GM21528 (cell line): Measurements from ENCODE around the gene WDR76.
"Not testable (repeated sequence)": the region's sequence is repeated elsewhere in the genome, so short reads cannot be mapped to it uniquely, and the experiment has no call there.

ENCODE experiments used
- ATAC-seq: cut with Tn5 transposase; IDR thresholded peaks from one replicate; pipeline ENCODE4 v1.9.1; 2021; ENCODE audit warnings: mild to moderate bottlenecking, moderate library complexity; ENCODE audit not compliant: unreplicated experiment, low FRiP score

Gene WDR76

GRCh38 chr15:43815064-43815463, 11.7 kb upstream of the WDR76 start:
- ATAC-seq = not testable (repeated sequence)

- no peak for ATAC-seq
These were observed 5.3 kb upstream of the WDR76 start for GRCh38 chr15:43821505-43821904.

- ATAC-seq = peak; percentile 70
These were observed 2.2 kb upstream of the WDR76 start, which contains the start of gene MFAP1 for GRCh38 chr15:43824302-43825246. TSS of gene MFAP1 (minus strand) at chr15:43824690. CDS start at chr15:43824569, 121 bp downstream.

- not testable (repeated sequence) for ATAC-seq
These were observed 1.5 kb upstream of the WDR76 start for GRCh38 chr15:43825305-43825704.

DNA sequence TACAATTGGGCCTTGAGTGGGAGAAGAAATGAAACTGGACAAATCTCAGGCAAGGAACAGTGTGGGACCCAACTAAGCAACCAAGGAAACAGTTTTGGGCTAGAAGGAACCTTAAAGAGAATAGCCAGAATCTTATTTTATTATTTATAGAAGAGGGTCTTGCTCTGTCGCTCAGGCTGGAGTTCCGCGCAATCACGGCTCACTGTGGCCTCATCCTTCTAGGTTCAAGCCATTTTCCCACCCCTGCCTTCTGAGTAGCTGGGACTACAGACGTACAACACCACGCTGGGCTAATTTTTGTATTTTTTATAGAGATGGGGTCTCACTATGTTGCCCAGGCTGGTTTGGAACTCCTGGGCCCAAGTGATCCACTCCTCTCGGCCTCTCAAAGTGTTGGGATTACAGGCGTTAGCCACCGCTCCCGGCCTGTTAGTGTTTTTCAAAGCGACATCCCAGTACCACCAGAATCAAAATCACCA, 734 bp upstream of the WDR76 start:
- ATAC-seq = no peak

DNA sequence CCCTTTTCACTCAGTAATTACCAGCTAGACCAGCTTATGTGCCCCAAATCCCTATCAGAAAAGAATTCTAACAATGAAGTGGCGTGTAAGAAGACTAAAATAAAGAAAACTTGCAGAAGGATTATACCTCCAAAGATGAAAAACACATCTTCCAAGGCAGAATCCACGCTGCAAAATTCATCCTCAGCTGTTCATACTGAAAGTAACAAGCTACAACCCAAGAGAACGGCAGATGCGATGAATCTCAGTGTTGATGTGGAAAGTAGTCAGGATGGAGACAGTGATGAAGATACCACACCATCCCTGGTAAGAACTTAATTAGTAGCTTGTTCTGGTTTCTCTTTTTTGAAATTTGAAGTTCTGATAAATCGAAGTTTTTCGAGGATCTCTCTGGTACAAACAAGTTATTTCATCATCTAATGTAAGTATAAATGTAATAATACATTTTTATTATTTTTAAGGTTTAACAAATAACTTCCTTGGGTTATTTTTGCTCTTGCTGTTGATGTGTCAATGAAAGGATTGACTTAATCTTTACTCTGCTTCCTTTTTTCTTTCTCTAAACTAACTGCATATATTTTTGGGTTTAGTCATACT, 1.4 kb downstream of the WDR76 start:
- no peak for ATAC-seq

DNA sequence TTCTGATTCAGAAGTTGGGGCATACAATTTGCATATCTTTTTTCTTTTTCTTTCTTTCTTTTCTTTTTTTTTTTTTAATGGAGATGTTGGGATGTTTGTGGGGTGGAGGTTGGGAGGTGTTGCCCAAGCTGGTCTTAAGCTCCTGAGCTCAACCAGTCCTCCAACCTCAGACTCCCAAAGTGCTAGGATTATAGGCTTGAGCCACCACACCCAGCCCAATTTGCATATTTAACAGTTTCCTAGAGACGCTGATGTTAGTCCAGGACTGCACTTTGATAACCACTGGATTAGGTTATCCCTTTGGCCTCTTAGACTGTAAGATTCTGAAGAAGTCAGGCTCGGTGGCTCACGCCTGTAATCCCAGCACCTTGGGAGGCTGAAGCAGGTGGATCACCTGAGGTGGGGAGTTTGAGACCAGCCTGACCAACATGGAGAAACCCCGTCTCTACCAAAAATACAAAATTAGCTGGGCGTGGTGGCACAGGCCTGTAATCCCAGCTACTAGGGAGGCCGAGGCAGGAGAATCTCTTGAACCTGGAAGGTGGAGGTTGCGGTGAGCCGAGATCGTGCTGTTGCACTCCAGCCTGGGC, 3.2 kb downstream of the WDR76 start:
- not testable (repeated sequence) for ATAC-seq

- ATAC-seq = not testable (repeated sequence)
These were observed 4.0 kb downstream of the WDR76 start for GRCh38 chr15:43830691-43831275.

DNA sequence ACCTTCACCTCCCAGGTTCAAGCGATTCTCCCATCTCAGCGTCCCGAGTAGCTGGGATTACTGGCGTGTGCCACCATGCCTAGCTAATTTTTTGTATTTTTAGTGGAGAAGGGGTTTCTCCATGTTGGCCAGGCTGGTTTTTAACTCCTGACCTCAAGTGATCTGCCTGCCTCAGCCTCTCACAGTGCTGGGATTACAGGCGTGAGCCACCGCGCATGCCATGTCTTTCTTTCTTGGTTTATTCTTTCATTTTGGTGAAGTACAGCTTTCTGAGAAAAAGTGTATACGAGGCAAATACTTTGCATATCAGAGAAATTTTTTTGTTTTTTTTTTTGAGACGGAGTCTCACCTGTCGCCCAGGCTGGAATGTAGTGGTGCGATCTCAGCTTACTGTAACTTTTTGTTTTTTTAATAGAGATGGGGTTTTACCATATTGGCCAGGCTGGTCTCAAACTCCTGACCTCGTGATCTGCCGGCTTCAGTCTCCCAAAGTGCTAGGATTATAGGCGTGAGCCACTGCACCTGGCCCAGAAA, 4.8 kb downstream of the WDR76 start:
- not testable (repeated sequence) for ATAC-seq

- not testable (repeated sequence) for ATAC-seq
These were observed 5.7 kb downstream of the WDR76 start for GRCh38 chr15:43832485-43832884.

GRCh38 chr15:43845421-43845820, 18.6 kb downstream of the WDR76 start:
- ATAC-seq = no peak

GRCh38 chr15:43851251-43851650, 24.4 kb downstream of the WDR76 start:
- no peak for ATAC-seq

DNA sequence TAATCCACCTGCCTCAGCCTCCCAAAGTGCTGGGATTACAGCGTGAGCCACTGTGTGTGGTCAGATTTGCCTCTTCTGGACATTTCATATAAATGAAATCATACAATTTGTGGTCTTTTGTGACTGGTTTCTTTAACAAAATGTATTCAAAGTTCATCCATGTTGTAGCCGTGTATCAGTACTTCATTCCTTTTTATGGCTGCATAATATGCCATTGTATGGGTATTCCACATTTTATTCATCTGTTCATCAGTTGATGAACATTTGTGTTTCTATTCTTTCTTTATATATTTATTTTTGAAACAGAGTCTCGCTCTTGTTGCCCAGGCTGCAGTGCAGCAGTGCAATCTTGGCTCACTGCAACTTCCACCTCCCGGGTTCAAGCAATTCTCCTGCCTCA, 25.8 kb downstream of the WDR76 start:
- ATAC-seq = no peak

GRCh38 chr15:43854801-43855200, 28.0 kb downstream of the WDR76 start:
- no peak for ATAC-seq

DNA sequence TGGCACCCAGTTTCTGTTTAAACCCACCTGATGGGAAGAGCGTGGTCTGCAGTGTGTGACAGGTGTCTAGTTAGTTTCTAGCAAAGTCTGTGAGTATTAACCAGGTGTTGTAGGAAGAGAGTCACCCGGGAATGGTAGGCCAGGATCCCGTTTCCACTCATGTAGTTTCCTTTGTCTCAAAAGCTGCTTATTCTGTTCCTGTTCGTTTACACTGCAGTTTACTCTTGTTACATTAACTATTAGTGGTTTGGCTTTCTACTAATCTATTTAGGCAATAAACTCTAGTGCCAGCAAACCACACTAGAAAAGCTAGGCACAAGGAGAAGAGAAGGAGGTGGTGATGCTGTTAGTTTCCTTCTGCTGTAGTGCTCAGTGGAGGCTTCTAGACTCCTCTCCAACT, 32.7 kb downstream of the WDR76 start:
- ATAC-seq = no peak

GRCh38 chr15:43866636-43867035, 39.8 kb downstream of the WDR76 start:
- not testable (repeated sequence) for ATAC-seq

- no peak for ATAC-seq
These were observed 40.3 kb downstream of the WDR76 start for GRCh38 chr15:43867096-43867495.

- no peak for ATAC-seq
These were observed 41.6 kb downstream of the WDR76 start for GRCh38 chr15:43868406-43868805.

DNA sequence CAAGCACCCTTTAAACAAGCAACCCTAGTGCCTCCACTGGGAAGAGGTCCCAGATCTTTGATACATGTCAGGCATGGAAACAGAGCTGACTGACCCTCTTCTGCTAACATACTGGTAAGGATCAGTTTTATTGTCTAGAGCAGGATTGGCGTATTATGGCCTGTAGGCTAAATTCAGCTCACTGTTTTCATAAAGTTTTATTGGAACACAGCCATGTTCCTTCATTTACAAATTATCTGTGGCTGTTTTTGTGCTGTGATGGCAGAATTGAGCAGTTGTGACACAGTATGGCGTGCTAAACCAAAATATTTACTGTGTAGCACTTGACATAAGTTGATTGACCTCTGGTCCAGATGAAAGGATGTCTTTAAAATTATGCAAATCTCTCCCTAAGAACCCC, 45.0 kb downstream of the WDR76 start:
- no peak for ATAC-seq

DNA sequence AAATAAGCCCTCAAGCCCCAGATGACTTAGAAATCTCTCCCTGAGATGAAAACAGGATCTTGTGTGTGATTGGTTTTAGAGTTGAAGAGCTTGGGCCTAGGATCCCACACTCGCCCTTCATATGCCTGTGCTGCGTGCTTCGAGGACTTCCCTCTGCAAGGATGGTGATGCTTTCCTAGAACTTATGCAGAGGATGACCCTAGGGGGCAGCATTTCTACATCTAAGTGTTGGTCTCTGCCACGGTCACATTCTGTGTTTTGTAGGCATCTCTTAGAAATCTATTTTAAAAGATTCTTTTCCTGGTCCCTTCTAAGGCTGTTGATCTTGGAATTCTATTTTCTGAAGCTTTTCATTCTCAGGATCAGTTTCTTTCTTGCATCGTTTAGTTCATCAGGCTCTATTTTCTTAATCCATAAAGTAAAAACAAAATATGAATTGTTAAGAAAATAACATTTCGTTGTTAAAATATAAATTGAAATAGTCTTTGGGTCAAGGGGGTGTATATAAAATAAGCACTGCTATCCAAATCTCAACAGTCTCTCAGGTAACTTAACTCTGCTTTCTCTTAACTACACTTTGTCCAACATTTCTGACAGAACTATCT, 45.7 kb downstream of the WDR76 start:
- ATAC-seq = no peak
